ENCODE results near the gene NEAT1. TPM values are rescaled to one million over a fixed set of nuclear protein-coding genes. Genes with fewer than 3 reads are reported as not detected.

NEAT1 gene
- total RNA-seq, result 100 to 1,000 TPM; 402 to 407 TPM

- no peaks in the 10 kb centered on the region for H3K9me3 Mint-ChIP-seq
- H3K4me1 Mint-ChIP-seq, result peaks cover 52% of the 10 kb centered on the region
- POLR2A ChIA-PET, result interaction anchor here (0.6 to 19.6 kb wide), 25 partner anchors 5 to 1238 kb away, joined by 3 to 2884 read pairs (median 5); partner anchors contain the start of genes FAM89B, FRMD8, MALAT1 and POLA2
- ATAC-seq (ENCODE audit: low read depth) (peak; percentile 12), DNase-seq (peak; percentile 97)
- peaks cover 48% of the 10 kb centered on the region for H3K36me3 Mint-ChIP-seq
- peak within 1 kb of the TSS; percentile 100 for H3K4me3 Mint-ChIP-seq
- H3K27me3 Mint-ChIP-seq, result peaks cover 2% of the 10 kb centered on the region
- peak within 1 kb of the TSS; percentile 100 for H3K27ac Mint-ChIP-seq
Observed at GRCh38 chr11:65422633-65423515, at the start of gene NEAT1. TSS of gene NEAT1 (plus strand) at chr11:65422798.

GRCh38 chr11:65373839-65374580 is 48.6 kb upstream of the NEAT1 start:
- no peak overlapping the region for H3K4me3 Mint-ChIP-seq
- H3K36me3 Mint-ChIP-seq, result no peaks in the 10 kb centered on the region
- H3K9me3 Mint-ChIP-seq, result no peaks in the 10 kb centered on the region
- POLR2A ChIA-PET, result interaction anchor here (1.3 to 1.6 kb wide), 2 partner anchors 13 to 128 kb away, joined by 3 read pairs; no protein-coding TSS in a partner anchor
- ATAC-seq (ENCODE audit: low read depth) (no peak), DNase-seq (no peak)
- H3K27ac Mint-ChIP-seq, result no peak overlapping the region
- no peaks in the 10 kb centered on the region for H3K27me3 Mint-ChIP-seq
- no peaks in the 10 kb centered on the region for H3K4me1 Mint-ChIP-seq

- Mint-ChIP-seq H3K27me3 (no peaks in the 10 kb centered on the region), H3K4me3 (no peak overlapping the region), H3K36me3 (no peaks in the 10 kb centered on the region), H3K27ac (no peak overlapping the region), H3K9me3 (no peaks in the 10 kb centered on the region), H3K4me1 (no peaks in the 10 kb centered on the region)
- DNase-seq (no peak), ATAC-seq (ENCODE audit: low read depth) (no peak)
- POLR2A ChIA-PET, result interaction anchor here (0.7 to 1.4 kb wide), 3 partner anchors 10 to 69 kb away, joined by 3 to 4 read pairs (median 3); no protein-coding TSS in a partner anchor
Observed at GRCh38 chr11:65375012-65375411, 47.6 kb upstream of the NEAT1 start.

- POLR2A ChIA-PET, result interaction anchor here (0.8 to 1.4 kb wide), 2 partner anchors 9 to 122 kb away, joined by 3 to 4 read pairs; partner anchors contain the start of gene MALAT1
- Mint-ChIP-seq H3K9me3 (no peaks in the 10 kb centered on the region), H3K27me3 (no peaks in the 10 kb centered on the region), H3K36me3 (no peaks in the 10 kb centered on the region), H3K4me3 (no peak overlapping the region), H3K4me1 (no peaks in the 10 kb centered on the region), H3K27ac (no peak overlapping the region)
- ATAC-seq (ENCODE audit: low read depth), result no peak
- no peak for DNase-seq
Observed at GRCh38 chr11:65376138-65376713, 46.4 kb upstream of the NEAT1 start.

GRCh38 chr11:65377036-65377435 is 45.6 kb upstream of the NEAT1 start:
- no peaks in the 10 kb centered on the region for H3K27me3 Mint-ChIP-seq
- H3K36me3 Mint-ChIP-seq, result no peaks in the 10 kb centered on the region
- H3K27ac Mint-ChIP-seq, result no peak overlapping the region
- no peak overlapping the region for H3K4me3 Mint-ChIP-seq
- peaks cover 3% of the 10 kb centered on the region for H3K4me1 Mint-ChIP-seq
- POLR2A ChIA-PET, result no interaction called here
- ATAC-seq (ENCODE audit: low read depth), result no peak
- no peaks in the 10 kb centered on the region for H3K9me3 Mint-ChIP-seq
- no peak for DNase-seq

- ATAC-seq (ENCODE audit: low read depth) (no peak), DNase-seq (no peak)
- H3K9me3 Mint-ChIP-seq, result no peaks in the 10 kb centered on the region
- peaks cover 7% of the 10 kb centered on the region for H3K4me1 Mint-ChIP-seq
- H3K27ac Mint-ChIP-seq, result peak overlapping the region; percentile 5
- H3K4me3 Mint-ChIP-seq, result no peak overlapping the region
- H3K36me3 Mint-ChIP-seq, result no peaks in the 10 kb centered on the region
- H3K27me3 Mint-ChIP-seq, result no peaks in the 10 kb centered on the region
- POLR2A ChIA-PET, result interaction anchor here (1.0 to 11.5 kb wide), 5 partner anchors 12 to 132 kb away, joined by 3 to 129 read pairs (median 5); partner anchors contain the start of gene NEAT1
Observed at GRCh38 chr11:65377777-65378176, 44.8 kb upstream of the NEAT1 start.

- Mint-ChIP-seq H3K27ac (no peak overlapping the region), H3K27me3 (no peaks in the 10 kb centered on the region), H3K9me3 (no peaks in the 10 kb centered on the region), H3K4me1 (peaks cover 12% of the 10 kb centered on the region), H3K36me3 (no peaks in the 10 kb centered on the region), H3K4me3 (no peak overlapping the region)
- ATAC-seq (ENCODE audit: low read depth) (no peak), DNase-seq (no peak)
- POLR2A ChIA-PET, result interaction anchor here (1.0 to 11.5 kb wide), 5 partner anchors 11 to 131 kb away, joined by 3 to 129 read pairs (median 5); partner anchors contain the start of gene NEAT1
Observed at GRCh38 chr11:65378208-65378927, 44.2 kb upstream of the NEAT1 start.

GRCh38 chr11:65378928-65379638 is 43.5 kb upstream of the NEAT1 start:
- DNase-seq (no peak), ATAC-seq (ENCODE audit: low read depth) (no peak)
- H3K9me3 Mint-ChIP-seq, result no peaks in the 10 kb centered on the region
- no peaks in the 10 kb centered on the region for H3K27me3 Mint-ChIP-seq
- POLR2A ChIA-PET, result interaction anchor here (0.9 to 11.5 kb wide), 5 partner anchors 10 to 130 kb away, joined by 3 to 129 read pairs (median 5); partner anchors contain the start of gene NEAT1
- H3K27ac Mint-ChIP-seq, result no peak overlapping the region
- no peak overlapping the region for H3K4me3 Mint-ChIP-seq
- no peaks in the 10 kb centered on the region for H3K36me3 Mint-ChIP-seq
- peaks cover 17% of the 10 kb centered on the region for H3K4me1 Mint-ChIP-seq

- Mint-ChIP-seq H3K4me1 (peaks cover 25% of the 10 kb centered on the region), H3K9me3 (no peaks in the 10 kb centered on the region), H3K27ac (peak overlapping the region; percentile 43), H3K36me3 (no peaks in the 10 kb centered on the region), H3K4me3 (no peak overlapping the region), H3K27me3 (no peaks in the 10 kb centered on the region)
- POLR2A ChIA-PET, result interaction anchor here (0.9 to 11.5 kb wide), 3 partner anchors 44 to 128 kb away, joined by 3 to 129 read pairs (median 6); partner anchors contain the start of gene NEAT1
- ATAC-seq (ENCODE audit: low read depth) (no peak), DNase-seq (no peak)
Observed at GRCh38 chr11:65379698-65380459, 42.7 kb upstream of the NEAT1 start.

GRCh38 chr11:65380460-65381119 is 42.0 kb upstream of the NEAT1 start:
- H3K4me3 Mint-ChIP-seq, result no peak overlapping the region
- ATAC-seq (ENCODE audit: low read depth) (no peak), DNase-seq (no peak)
- H3K4me1 Mint-ChIP-seq, result peaks cover 32% of the 10 kb centered on the region
- H3K27me3 Mint-ChIP-seq, result no peaks in the 10 kb centered on the region
- POLR2A ChIA-PET, result interaction anchor here (0.7 to 11.5 kb wide), 6 partner anchors 43 to 129 kb away, joined by 3 to 129 read pairs (median 10); partner anchors contain the start of gene NEAT1
- no peaks in the 10 kb centered on the region for H3K36me3 Mint-ChIP-seq
- H3K27ac Mint-ChIP-seq, result peak overlapping the region; percentile 96
- H3K9me3 Mint-ChIP-seq, result no peaks in the 10 kb centered on the region

GRCh38 chr11:65381716-65382032 is 40.9 kb upstream of the NEAT1 start:
- Mint-ChIP-seq H3K27me3 (no peaks in the 10 kb centered on the region), H3K27ac (peak overlapping the region; percentile 96), H3K4me1 (peaks cover 34% of the 10 kb centered on the region), H3K9me3 (no peaks in the 10 kb centered on the region), H3K4me3 (peak overlapping the region; percentile 89), H3K36me3 (no peaks in the 10 kb centered on the region)
- DNase-seq, result no peak
- peak; percentile 7 for ATAC-seq (ENCODE audit: low read depth)
- POLR2A ChIA-PET, result interaction anchor here (0.6 to 11.5 kb wide), 14 partner anchors 36 to 450 kb away, joined by 3 to 129 read pairs (median 4); partner anchors contain the start of gene NEAT1

All from activated naive CD8-positive, alpha-beta T cell treated with anti-CD3 and anti-CD28 coated beads, Interleukin-2, amount 10 ng/mL, durations not matched to agents 7 days and 5 days (primary cell).